GM18505 (cell line): Measurements from ENCODE around the gene HIPK1.

Experiments
- ATAC-seq: cut with Tn5 transposase; IDR thresholded peaks from one replicate; pipeline ENCODE4 v1.9.1; 2021; ENCODE audit not compliant: unreplicated experiment
- POLR2A ChIP-seq: IDR thresholded peaks from 4 replicates; pipeline ENCODE4 v1.6.1; 2011; ENCODE audit warnings: borderline replicate concordance; ENCODE audit not compliant: insufficient read depth, insufficient read length; ENCODE audit errors: extremely low read depth

The HIPK1 gene

DNA sequence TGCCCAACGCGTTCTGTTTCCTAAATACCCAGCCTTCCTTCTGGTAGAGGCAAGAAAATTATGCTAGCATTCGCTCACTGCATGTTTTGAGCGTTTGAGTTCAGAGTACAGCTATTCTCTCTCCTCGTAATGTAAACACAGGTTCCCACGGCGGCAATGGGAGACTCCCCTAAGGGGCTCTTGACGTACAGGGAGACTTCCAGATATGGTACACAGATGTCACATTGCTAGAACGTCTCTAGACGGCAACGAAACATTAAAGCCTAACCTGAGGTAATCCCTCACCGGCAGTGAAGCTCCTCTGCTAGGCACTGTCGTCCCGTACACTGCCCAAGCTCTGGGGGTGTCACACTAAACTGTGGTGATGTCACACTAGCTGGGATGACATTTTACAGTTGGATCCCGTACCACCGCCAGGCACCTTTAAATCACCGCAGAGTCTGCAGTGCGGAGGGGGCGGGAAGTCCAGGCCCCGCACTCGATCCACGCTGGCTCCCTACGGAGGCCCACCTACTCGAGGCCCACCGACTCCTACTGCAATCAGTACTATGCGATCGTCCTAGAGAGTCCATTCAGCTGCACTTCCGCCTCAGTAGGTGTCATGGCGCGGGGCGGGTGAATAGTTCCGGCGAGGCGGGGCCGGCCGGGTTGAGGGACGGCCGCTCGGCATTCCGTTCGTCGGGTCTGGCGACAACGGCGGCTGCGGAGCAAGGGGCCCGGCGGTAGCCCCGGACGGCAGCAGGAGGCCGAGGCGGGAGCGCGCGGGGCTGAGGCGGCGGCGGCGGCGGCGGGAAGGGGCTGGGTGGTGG, at the start of gene HIPK1:
Gene HIPK1, plus strand, starts transcription at position 384 of the 809 bp plus-strand sequence.
- TF ChIP-seq POLR2A: peak; percentile 79
- ATAC-seq: peak; percentile 65

DNA sequence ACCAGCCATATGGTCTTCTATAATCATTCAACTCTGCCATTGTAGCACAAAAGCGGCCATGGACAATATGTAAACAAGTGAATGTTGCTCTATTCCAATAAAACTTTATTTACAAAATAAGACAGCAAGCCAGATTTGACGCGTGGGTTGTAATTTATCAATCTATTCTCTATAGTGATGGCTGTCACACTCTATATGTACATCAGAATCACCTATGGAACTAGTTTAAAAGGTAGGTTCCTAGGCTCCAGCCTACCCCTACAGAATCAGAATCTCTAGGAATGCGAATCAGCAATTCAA, 49.4 kb upstream of the HIPK1 start:
- no peak for ATAC-seq
- TF ChIP-seq POLR2A: no peak

- TF ChIP-seq POLR2A: no peak
- ATAC-seq: no peak
These were observed 47.5 kb upstream of the HIPK1 start for GRCh38 chr1:113881661-113882060.

DNA sequence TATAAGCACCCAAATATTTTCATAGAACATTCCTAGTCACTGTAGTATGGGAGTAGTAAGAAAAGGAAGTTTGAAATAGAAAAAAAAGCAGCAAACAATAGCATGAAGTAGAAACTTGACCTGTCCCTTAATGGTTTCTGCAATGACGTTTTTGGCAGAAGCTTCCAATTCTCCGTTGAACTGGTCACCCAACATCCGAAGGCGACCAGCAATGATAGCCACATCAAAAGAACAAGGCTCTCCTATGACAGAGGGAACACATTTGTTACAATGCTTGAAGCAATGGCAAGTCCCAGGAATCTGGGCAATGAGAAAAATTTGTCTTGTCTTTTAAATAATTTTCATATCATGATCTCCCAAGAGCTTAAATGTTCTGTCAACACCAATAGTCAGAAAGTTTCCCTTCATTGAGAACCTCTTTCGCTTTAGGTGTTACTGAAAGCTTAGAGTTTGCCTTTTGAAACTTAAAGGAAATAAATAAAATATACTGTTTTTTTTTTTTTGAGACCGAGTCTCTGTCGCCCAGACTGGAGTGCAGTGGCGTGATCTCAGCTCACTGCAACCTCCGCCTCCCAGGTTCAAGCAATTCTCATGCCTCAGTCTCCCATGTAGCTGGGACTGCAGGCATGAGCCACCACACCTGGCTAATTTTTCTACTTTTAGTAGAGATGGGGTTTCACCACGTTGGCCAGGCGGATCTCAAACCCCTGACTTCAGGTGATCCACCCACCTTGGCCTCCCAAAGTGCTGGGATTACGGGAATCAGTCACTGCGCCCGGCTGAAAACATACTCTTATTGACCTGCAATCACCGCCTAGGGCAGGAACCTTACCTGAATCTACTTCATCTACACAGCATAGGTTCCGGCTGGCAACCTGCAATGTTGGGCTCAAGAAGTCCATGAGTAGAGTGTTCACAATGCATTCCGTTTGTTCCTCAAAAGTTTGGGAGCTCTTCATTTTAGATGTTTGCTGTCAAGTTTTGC, 42.4 kb upstream of the HIPK1 start:
- TF ChIP-seq POLR2A: no peak

GRCh38 chr1:113887402-113888175, 41.5 kb upstream of the HIPK1 start, which contains the start of gene BCL2L15:
Gene BCL2L15 (minus strand): TSS chr1:113887581. CDS start chr1:113887375, 206 bp downstream.
- no peak for ATAC-seq
- TF ChIP-seq POLR2A: no peak

More for the DNA sequence above, 42.4 kb upstream of the HIPK1 start:
- ATAC-seq: no peak

GRCh38 chr1:113890816-113891215, 38.3 kb upstream of the HIPK1 start:
- ATAC-seq: no peak
- no peak for TF ChIP-seq POLR2A

GRCh38 chr1:113891631-113892220, 37.4 kb upstream of the HIPK1 start:
- TF ChIP-seq POLR2A: no peak
- ATAC-seq: no peak

GRCh38 chr1:113893267-113893666, 35.9 kb upstream of the HIPK1 start:
- TF ChIP-seq POLR2A: no peak
- ATAC-seq: no peak

- TF ChIP-seq POLR2A: no peak
- no peak for ATAC-seq
These were observed 34.0 kb upstream of the HIPK1 start for GRCh38 chr1:113895098-113895497.

- no peak for TF ChIP-seq POLR2A
- no peak for ATAC-seq
These were observed 33.2 kb upstream of the HIPK1 start for GRCh38 chr1:113895961-113896360.

DNA sequence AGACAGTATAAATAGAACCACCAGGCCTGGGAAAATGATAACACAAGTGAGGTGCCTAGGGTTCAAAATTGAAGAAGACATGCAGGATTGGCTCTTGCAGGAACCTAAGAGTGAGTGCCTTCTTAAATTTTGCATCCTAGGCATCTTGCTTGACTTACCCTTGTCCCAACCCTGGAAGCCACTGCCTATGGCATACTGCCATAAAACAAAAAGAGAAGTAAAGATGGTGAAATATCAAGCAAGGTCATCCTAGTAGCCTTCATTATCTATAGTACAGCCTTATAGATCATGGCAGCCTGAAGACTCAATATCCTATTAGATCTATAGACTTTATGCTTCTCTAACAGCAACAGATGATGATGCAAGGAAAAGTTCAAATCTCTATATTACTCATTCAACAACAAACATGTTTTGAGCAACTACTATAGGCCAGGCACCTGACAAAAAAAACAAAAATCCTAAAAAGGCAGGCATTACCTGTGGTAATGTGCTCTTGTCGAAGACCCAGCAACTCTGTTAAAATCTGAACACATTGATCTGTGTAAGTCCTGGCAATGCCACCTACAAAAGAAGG, 30.8 kb upstream of the HIPK1 start:
- ATAC-seq: no peak
- no peak for TF ChIP-seq POLR2A

DNA sequence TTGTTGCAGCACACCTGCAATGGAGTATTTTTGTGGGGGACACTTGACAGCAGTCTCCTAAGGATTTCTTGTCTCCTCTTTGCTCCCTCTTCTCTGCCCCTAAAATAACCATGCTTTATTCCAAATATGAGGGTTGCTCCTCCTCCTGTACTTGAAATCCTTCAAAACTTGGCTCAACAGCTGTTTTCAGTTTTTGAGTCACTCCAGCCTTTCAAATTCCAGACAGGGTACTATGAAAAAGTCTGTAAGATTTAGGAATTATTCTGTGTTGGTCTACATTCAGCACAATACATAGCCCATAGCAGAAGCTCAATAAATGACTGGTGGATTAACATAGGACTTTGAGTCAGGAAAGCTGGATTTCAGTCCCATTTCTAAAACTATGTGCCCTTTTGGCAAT, 30.0 kb upstream of the HIPK1 start:
- TF ChIP-seq POLR2A: no peak
- ATAC-seq: no peak
